ENCODE data around the gene BCKDK. TPM values are rescaled to one million over a fixed set of nuclear protein-coding genes. Genes with fewer than 3 reads are reported as not detected.

BCKDK gene
- total RNA-seq, 1 donor from 2014 or later: 50.9 TPM

DNA sequence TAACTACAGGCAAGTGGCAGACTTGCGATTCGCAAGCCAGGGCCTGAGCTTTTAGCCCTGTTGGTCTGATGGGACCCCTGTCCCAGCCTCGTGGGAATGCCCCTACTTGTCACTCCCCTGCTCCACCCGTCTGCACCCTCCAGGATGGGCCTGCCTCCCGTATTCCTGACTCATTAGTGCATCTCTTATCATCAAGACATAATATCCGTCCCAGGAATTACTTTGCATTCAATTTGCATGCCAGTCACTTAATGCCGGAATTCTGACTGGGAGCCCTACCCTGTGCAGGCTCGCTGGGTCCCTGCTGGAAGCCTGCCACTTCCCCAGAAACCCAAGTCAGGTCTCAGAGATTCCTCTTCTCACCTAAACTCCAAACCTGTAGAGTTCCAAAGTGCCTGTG, 22.8 kb upstream of the BCKDK start:
- Histone ChIP-seq H3K27me3 (ENCODE audit: control insufficient read depth, insufficient read depth, low read length) (no peaks in the 10 kb centered on the region), H3K36me3 (ENCODE audit: control insufficient read depth, insufficient read depth, low read length) (peaks cover 3% of the 10 kb centered on the region), H3K4me3 (ENCODE audit: low read depth, low read length) (no peak overlapping the region)
- DNase-seq (ENCODE audit: low read depth): no peak
- TF ChIP-seq, protein P1, sequence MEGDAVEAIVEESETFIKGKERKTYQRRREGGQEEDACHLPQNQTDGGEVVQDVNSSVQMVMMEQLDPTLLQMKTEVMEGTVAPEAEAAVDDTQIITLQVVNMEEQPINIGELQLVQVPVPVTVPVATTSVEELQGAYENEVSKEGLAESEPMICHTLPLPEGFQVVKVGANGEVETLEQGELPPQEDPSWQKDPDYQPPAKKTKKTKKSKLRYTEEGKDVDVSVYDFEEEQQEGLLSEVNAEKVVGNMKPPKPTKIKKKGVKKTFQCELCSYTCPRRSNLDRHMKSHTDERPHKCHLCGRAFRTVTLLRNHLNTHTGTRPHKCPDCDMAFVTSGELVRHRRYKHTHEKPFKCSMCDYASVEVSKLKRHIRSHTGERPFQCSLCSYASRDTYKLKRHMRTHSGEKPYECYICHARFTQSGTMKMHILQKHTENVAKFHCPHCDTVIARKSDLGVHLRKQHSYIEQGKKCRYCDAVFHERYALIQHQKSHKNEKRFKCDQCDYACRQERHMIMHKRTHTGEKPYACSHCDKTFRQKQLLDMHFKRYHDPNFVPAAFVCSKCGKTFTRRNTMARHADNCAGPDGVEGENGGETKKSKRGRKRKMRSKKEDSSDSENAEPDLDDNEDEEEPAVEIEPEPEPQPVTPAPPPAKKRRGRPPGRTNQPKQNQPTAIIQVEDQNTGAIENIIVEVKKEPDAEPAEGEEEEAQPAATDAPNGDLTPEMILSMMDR (IDR thresholded peaks at IDR 0.05; ENCODE audit: insufficient read depth, low read length, poor library complexity, severe bottlenecking): no peak

DNA sequence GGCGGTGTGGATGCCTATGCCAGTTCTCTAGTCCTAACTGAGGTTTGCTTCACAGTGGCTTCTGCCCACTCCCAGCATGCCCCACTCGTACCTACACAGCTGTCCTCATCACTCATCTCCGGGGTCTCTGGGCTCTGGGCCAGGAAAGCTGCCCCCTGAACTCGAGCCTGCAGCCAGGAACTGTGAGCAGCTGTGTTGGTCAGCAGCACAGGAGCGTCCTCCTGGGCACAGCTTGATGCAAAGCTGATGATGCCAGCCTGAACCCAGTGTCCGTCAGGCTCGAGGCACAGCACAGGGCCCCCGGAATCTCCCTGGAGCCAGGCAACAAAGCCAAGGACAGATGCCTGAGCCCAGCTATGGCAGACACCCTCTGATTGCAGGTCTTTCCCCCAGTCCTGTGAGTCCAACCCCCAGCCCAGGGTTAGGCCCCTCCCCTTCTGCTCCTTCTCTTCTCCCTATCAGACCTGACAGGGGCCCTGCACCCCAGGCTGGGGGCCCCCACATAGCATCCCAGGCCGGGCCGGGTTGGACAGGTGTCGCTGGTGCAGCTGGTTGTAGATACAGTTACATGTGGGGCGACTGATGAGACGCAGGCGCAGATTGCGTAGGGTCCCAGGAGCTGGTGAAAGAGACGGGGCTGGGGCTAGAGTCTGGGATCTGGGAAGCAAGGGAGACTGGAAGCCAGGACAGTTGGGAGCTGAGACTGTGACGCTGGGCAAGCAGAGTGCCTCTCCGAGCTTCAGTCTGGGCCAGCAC, 22.1 kb upstream of the BCKDK start:
- DNase-seq (ENCODE audit: low read depth): no peak
- TF ChIP-seq, protein P1 (IDR thresholded peaks at IDR 0.05; ENCODE audit: insufficient read depth, low read length, poor library complexity, severe bottlenecking): no peak
- Histone ChIP-seq H3K4me3 (ENCODE audit: low read depth, low read length) (no peak overlapping the region), H3K27me3 (ENCODE audit: control insufficient read depth, insufficient read depth, low read length) (no peaks in the 10 kb centered on the region), H3K36me3 (ENCODE audit: control insufficient read depth, insufficient read depth, low read length) (peaks cover 1% of the 10 kb centered on the region)

DNA sequence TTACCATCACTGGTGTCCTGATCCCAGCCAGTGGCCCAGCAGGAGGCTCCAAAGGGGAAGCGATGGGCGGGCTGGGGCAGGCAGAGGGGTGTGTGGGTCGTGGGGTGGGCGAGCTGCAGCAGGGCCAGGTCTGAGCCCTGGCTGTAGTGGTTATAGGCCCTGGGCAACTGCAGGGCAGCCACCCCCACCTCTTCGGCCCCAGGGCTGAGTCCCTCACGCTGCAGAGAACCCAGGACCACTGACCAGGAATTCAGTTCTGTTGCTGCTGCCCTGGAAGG, 21.6 kb upstream of the BCKDK start:
- Histone ChIP-seq H3K27me3 (ENCODE audit: control insufficient read depth, insufficient read depth, low read length) (no peaks in the 10 kb centered on the region), H3K4me3 (ENCODE audit: low read depth, low read length) (no peak overlapping the region), H3K36me3 (ENCODE audit: control insufficient read depth, insufficient read depth, low read length) (no peaks in the 10 kb centered on the region)
- DNase-seq (ENCODE audit: low read depth): no peak
- TF ChIP-seq, protein P1 (IDR thresholded peaks at IDR 0.05; ENCODE audit: insufficient read depth, low read length, poor library complexity, severe bottlenecking): no peak

DNA sequence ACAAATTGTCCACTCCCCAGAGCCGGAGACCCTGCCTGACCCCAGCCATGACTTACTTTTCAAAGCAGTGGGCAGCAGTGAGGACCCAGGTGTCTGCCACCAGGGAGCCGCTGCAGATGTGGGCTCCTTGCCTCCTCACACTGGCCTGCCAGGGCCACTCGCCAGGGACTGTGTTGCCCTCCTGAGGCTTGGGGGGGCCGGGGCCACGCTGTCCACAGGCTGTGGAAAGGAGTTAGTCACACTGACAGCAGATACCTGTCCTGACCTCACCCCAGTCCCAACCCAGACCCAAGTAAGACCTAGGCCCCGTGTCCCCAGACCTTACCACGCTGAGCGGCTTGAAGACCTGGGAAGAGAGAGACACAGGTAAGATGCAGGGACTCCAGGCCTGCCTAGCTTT, 20.7 kb upstream of the BCKDK start:
- Histone ChIP-seq H3K4me3 (ENCODE audit: low read depth, low read length) (no peak overlapping the region), H3K36me3 (ENCODE audit: control insufficient read depth, insufficient read depth, low read length) (no peaks in the 10 kb centered on the region), H3K27me3 (ENCODE audit: control insufficient read depth, insufficient read depth, low read length) (no peaks in the 10 kb centered on the region)
- DNase-seq (ENCODE audit: low read depth): no peak
- TF ChIP-seq, protein P1 (IDR thresholded peaks at IDR 0.05; ENCODE audit: insufficient read depth, low read length, poor library complexity, severe bottlenecking): no peak

DNA sequence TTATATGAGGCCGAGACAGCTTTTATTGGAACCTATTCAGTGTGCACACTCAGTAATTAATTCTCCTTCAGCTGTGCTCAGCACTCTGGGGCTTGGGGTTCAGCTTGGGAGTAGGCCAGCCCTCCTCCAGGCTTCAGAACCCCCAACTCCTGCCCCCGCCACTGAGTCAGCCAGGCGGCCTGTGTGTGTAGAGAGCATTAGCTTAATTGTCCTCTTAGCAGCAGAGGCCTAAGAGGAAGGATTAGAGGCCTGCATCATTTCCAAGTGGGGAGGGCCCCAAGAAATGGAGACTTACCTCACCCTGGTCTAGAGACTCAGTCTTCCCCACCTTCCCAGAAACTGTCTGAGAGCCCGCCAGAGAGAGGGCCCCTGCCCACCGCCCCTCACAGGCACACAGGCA, 20.2 kb upstream of the BCKDK start:
- H3K4me3 ChIP-seq (ENCODE audit: low read depth, low read length): no peak overlapping the region
- H3K36me3 ChIP-seq (ENCODE audit: control insufficient read depth, insufficient read depth, low read length): no peaks in the 10 kb centered on the region
- DNase-seq (ENCODE audit: low read depth): no peak
- TF ChIP-seq, protein P1 (IDR thresholded peaks at IDR 0.05; ENCODE audit: insufficient read depth, low read length, poor library complexity, severe bottlenecking): no peak
- H3K27me3 ChIP-seq (ENCODE audit: control insufficient read depth, insufficient read depth, low read length): no peaks in the 10 kb centered on the region

All from kidney epithelial cell (primary cell).